GM12864 (cell line): ENCODE results near the gene MRFAP1.

Experiments used
- DNase-seq: peaks from one replicate; pipeline ENCODE4 v3.0.0-alpha.2; 2011; ENCODE audit warnings: low read depth
- H3K4me3 ChIP-seq: 2 replicates; pipeline ENCODE4 v1.5.1; 2011; ENCODE audit warnings: mild to moderate bottlenecking, low read depth, low read length, control low read depth
- TF ChIP-seq, protein P1 (sequence below): IDR thresholded peaks from 2 replicates; pipeline ENCODE4 v1.5.1; 2011; ENCODE audit warnings: low read depth, mild to moderate bottlenecking, moderate library complexity, low read length, control low read depth, inconsistent platforms; ENCODE audit errors: missing control alignments

The MRFAP1 gene

DNA sequence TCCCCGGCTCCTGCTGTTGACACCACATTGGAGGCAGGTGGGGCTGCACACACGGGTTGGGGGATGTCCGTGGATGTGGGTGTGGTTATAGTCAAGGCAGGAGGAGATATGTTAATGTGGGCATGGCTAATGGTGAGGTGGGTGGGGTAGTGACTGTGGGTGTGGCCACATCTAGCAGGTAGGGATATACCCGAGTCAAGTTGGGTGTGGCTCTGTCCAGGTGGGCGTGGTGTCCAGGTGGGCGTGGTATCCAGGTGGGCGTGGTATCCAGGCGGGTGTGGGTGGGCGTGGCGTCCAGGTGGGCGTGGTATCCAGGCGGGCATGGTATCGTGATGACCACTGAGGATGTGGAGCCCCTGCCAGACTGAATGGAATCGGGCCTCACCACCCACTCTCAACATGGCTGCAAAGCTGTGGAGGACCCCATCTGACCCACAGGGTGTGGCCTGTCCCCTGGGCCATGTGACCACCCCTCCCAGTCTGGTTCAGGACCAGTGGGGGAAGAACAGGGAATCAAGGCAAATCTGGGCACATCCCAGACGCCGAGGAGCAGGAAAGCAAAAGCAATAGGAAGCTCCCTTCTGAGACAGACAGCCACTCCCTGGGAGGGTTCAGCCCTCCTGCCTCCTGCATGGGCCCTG is 44.5 kb upstream of the MRFAP1 start:
- no peak overlapping the region for H3K4me3 ChIP-seq
- no peak for DNase-seq
- TF ChIP-seq, protein P1, sequence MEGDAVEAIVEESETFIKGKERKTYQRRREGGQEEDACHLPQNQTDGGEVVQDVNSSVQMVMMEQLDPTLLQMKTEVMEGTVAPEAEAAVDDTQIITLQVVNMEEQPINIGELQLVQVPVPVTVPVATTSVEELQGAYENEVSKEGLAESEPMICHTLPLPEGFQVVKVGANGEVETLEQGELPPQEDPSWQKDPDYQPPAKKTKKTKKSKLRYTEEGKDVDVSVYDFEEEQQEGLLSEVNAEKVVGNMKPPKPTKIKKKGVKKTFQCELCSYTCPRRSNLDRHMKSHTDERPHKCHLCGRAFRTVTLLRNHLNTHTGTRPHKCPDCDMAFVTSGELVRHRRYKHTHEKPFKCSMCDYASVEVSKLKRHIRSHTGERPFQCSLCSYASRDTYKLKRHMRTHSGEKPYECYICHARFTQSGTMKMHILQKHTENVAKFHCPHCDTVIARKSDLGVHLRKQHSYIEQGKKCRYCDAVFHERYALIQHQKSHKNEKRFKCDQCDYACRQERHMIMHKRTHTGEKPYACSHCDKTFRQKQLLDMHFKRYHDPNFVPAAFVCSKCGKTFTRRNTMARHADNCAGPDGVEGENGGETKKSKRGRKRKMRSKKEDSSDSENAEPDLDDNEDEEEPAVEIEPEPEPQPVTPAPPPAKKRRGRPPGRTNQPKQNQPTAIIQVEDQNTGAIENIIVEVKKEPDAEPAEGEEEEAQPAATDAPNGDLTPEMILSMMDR: no peak

DNA sequence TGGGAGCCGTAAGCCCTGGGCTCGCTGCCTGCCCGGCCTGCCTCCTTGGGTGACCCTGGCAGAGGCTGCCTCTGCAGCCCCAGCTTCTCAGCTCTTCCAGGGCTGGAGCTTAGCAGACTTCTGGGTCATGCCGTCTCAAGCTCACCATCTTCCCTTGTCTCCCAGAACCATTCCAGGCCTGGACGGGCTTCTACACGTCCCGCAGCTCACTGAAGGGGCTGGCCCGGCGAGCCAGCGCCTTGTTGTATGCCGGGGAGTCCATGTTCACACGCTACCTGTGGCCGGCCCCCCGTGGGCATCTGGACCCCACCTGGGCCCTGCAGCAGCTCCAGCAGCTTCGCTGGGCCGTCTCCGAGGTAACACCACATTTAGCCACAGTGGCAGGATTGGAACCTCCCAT is 43.5 kb upstream of the MRFAP1 start:
- H3K4me3 ChIP-seq: no peak overlapping the region
- TF ChIP-seq, protein P1: no peak
- DNase-seq: no peak

DNA sequence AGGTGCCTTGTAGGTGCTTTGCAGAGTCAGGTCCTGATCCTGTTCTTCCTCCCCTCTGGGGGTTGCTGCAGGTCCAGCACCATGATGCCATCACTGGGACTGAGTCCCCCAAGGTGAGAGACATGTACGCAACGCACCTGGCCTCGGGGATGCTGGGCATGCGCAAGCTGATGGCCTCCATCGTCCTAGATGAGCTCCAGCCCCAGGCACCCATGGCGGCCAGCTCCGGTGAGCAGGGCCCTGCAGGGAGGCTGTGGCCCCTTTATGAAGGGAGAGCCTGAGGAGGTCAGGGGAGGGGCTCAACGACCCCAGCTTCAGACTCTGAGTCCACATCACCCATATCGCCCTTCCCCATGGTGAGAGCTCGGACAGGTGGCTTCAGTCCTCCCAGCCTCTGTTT is 42.4 kb upstream of the MRFAP1 start:
- no peak for DNase-seq
- TF ChIP-seq, protein P1: no peak
- H3K4me3 ChIP-seq: no peak overlapping the region

DNA sequence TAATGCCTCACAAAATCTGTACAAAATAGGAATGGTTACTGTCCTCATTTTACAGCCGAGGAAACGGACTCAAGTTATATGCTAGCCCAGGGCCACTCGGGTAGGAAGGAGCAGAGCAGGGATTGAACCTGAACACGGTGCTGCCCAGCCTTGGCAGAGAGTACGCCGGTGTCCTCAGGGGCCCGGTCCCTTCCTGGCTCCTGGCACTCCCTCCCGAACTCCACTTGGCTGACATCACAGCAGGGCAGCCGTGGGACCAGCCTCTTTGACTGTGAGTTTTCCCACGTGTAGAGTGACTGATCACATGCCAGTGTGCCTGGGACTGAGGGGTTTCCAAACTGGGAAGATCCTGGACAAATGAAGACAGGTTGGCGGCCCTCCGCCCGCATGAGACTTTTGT is 41.8 kb upstream of the MRFAP1 start:
- DNase-seq: no peak
- TF ChIP-seq, protein P1: no peak
- H3K4me3 ChIP-seq: no peak overlapping the region

DNA sequence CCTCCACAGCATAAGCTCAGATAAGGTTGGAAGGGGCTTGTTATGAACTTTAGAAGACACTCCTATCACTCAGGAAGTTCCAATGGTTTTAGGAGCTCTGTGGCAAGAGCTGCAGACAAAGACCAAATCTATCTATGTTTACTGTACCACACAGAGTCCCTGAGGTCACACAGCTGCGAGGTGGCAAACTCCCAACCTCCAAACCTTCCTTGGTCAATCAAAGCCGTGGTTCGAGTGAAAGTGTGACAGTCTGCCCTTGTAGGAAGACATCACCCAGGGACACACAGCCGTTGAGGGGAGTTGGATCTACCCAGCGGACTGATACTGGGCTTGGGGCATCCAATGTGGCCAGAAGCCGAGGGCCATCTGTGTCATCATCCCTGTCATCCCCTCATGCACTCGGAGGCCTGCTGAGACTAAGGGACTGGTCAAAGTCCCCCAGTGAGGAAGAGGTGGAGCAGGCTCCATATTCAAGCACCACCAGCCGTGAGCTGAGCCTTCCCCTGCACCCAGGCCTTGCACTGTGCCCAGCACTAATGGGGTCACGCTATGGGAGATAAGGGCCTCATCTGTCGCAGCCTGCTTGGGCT is 38.7 kb upstream of the MRFAP1 start:
- H3K4me3 ChIP-seq: no peak overlapping the region
- DNase-seq: no peak
- TF ChIP-seq, protein P1: no peak

DNA sequence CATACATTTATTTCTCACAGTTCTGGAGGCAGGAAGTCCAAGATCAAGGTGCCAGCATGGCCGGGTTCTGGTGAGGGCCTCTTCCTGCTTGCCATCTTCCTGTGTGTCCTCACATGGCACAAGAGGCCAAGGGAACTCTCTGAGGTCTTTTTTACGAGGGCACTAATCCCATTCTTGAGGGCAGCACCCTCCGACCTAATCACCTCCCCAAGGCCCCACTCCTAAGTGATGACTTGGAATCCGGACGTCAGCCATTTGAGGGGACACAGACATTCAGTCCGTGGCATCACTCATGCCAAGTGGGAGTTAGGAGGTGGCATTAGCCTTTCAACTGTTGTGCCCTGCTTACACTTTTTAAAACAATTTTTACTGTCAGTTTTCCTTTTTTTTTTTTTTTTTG is 38.2 kb upstream of the MRFAP1 start:
- TF ChIP-seq, protein P1: no peak
- DNase-seq: no peak
- no peak overlapping the region for H3K4me3 ChIP-seq

DNA sequence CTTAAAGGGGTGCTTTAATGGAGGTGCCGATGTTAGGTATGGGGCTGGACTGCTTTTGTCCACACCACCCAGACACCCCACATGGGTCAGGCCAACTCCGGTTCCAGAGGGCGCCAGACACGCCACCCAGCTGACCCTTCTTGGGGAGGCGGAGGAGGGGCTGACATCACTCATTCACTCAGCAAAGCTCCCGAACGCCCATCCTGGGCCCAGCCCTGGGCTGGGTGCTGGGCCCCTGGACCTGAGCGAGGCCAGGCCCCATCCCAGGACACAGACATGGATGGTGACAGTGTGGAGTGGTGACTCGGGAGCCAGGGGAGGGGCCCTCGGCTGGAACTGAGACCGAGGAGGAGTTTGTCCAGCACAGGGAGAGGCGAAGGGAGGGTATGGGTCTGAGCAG is 37.4 kb upstream of the MRFAP1 start:
- H3K4me3 ChIP-seq: no peak overlapping the region
- DNase-seq: no peak
- TF ChIP-seq, protein P1: no peak
